ENCODE measurements around the gene RC3H2. TPM values are rescaled to one million over a fixed set of nuclear protein-coding genes. Genes with fewer than 3 reads are reported as not detected.

RC3H2 gene
- total and polyA plus RNA-seq, 2 of the 13 experiments (the other 11 are each of a cell fraction or from before 2014, with no cell fraction given), result 21.0 to 36.4 TPM

- POLR2A ChIA-PET, result no interaction called here
- Histone ChIP-seq H3K79me2 (ENCODE audit: insufficient read depth, low read length) (no peaks in the 10 kb centered on the region), H3K9me3 (ENCODE audit: low read length) (no peaks in the 10 kb centered on the region), H3K4me2 (ENCODE audit: low read depth, low read length) (no peak overlapping the region), H2AFZ (ENCODE audit: low read length) (no peak overlapping the region), H3K4me3 (replicated peaks in 1 of 3; ENCODE audit: insufficient read depth in 1 of 3, low read depth in 2 of 3, low read length in 3 of 3) (no peak overlapping the region), H3K36me3 (replicated peaks in 1 of 2; ENCODE audit: control insufficient read depth in 1 of 2, insufficient read depth in 2 of 2, low read length in 2 of 2) (peaks cover 16 to 42% of the 10 kb centered on the region in 2 experiments), H3K27ac (ENCODE audit: extremely low read length, insufficient read depth, low read length) (no peak overlapping the region), H3K4me1 (ENCODE audit: insufficient read depth, low read length) (peaks cover 15% of the 10 kb centered on the region), H3K9ac (ENCODE audit: insufficient read depth, low read depth, low read length) (no peak overlapping the region), H3K27me3 (ENCODE audit: control insufficient read depth in 1 of 2, insufficient read depth in 2 of 2, low read length in 2 of 2) (no peaks in the 10 kb centered on the region), H4K20me1 (ENCODE audit: insufficient read depth, low read length) (0 out of 2 replicates have a peak, but pooled peaks cover 4% of the 10 kb centered on the region)
- CTCF ChIA-PET (ENCODE audit: low intra/inter-chr PET ratio, low total read pairs), result no interaction called here
- ATAC-seq, result peak; percentile 29; the same call in 1 of the 3 replicates
- WGBS (ENCODE audit: low lambda C conversion rate), result 75% methylated on average over 8 of the region's 8 CpGs
- in situ Hi-C loops (cut with HindIII; ENCODE audit: extremely low pct_ligation_motif_present, low pct_unique_long_range_greater_than_20kb), result no loop called here
- DNase-seq (ENCODE audit: low spot score), result peak; percentile 15
- no peak for FAIRE-seq
- BruUV-seq (replicated peaks), result no TSS peak
- intact Hi-C loops (cut with micrococcal nuclease; ENCODE audit: unreplicated experiment), result no loop called here
- TF ChIP-seq FOSL2 (CRISPR knock-in tag; IDR thresholded peaks at IDR 0.05) (peak; percentile 48; the same call in 1 of the 2 replicates), FOXA3 (CRISPR knock-in tag; IDR thresholded peaks at IDR 0.05) (peak; percentile 44; the same call in 1 of the 2 replicates), ZBTB40 (IDR thresholded peaks at IDR 0.05) (no peak), ZBTB40 (CRISPR knock-in tag; IDR thresholded peaks at IDR 0.05) (no peak), CBX2 (IDR thresholded peaks at IDR 0.05; ENCODE audit: low read depth, low read length) (no peak), CBX2 (CRISPR knock-in tag; IDR thresholded peaks at IDR 0.05; ENCODE audit: low read depth) (no peak), GATAD2A (CRISPR knock-in tag; IDR thresholded peaks at IDR 0.05) (0 out of 2 replicates have a peak, but pooled peaks have one; percentile 31), ZNF460 (CRISPR knock-in tag; IDR thresholded peaks at IDR 0.05; ENCODE audit: borderline replicate concordance) (peak; percentile 63), ZKSCAN1 (IDR thresholded peaks at IDR 0.05; ENCODE audit: low read length) (peak; percentile 94), TP53 (CRISPR knock-in tag; conservative IDR thresholded peaks at IDR 0.05) (no peak), ZNF770 (CRISPR knock-in tag; IDR thresholded peaks at IDR 0.05) (peak; percentile 43; the same call in 1 of the 2 replicates), NBN (conservative IDR thresholded peaks at IDR 0.05) (no peak)
These were observed 44.6 kb downstream of the RC3H2 start for GRCh38 chr9:122860319-122861142.
